GM23338 (cell line): Measurements from ENCODE around the gene RNF11. TPM values are rescaled to one million over a fixed set of nuclear protein-coding genes. Genes with fewer than 3 reads are reported as not detected.

Experiments used
- ATAC-seq: fragments of 200-7000 bp; cut with Tn5 transposase; 3 replicates; pipeline ENCODE4 v1.9.1; 2020
- DNase-seq: peaks from one replicate; pipeline ENCODE4 v3.0.0-alpha.2; 2015; ENCODE audit warnings: low spot score
- H2AFZ ChIP-seq: fragments of 200-600 bp; sonication (generic); 2 replicates; pipeline ENCODE4 v1.8.0; 2016; ENCODE audit warnings: antibody characterized with exemption, mild to moderate bottlenecking, moderate library complexity
- H3F3A ChIP-seq: fragments of 200-600 bp; sonication (generic); replicated peaks from 2 replicates; pipeline ENCODE4 v1.8.0; 2017; ENCODE audit warnings: antibody characterized with exemption, mixed run types, low read depth
- H3K27ac ChIP-seq: fragments of 200-600 bp; sonication (generic); 2 replicates; pipeline ENCODE4 v1.6.1; 2016; ENCODE audit warnings: low read depth
- H3K27me3 ChIP-seq: fragments of 200-600 bp; sonication (generic); 2 replicates; pipeline ENCODE4 v1.8.0; 2016; ENCODE audit warnings: mild to moderate bottlenecking, mixed run types, moderate library complexity; ENCODE audit not compliant: insufficient read depth
- H3K36me3 ChIP-seq: fragments of 200-600 bp; sonication (generic); 2 replicates; pipeline ENCODE4 v1.8.0; 2016; ENCODE audit warnings: mild to moderate bottlenecking; ENCODE audit not compliant: insufficient read depth
- H3K4me1 ChIP-seq: fragments of 200-600 bp; sonication (generic); 2 replicates; pipeline ENCODE4 v1.8.0; 2016; ENCODE audit warnings: mild to moderate bottlenecking, moderate library complexity; ENCODE audit not compliant: insufficient read depth
- H3K4me2 ChIP-seq: fragments of 200-600 bp; sonication (generic); 2 replicates; pipeline ENCODE4 v1.7.1; 2017; ENCODE audit warnings: mixed run types
- H3K4me3 ChIP-seq: fragments of 200-600 bp; sonication (generic); 2 replicates; pipeline ENCODE4 v1.6.1; 2016; ENCODE audit warnings: mixed run types
- H3K79me2 ChIP-seq: fragments of 200-600 bp; sonication (generic); replicated peaks from 2 replicates; pipeline ENCODE4 v1.8.0; 2017; ENCODE audit warnings: mild to moderate bottlenecking; ENCODE audit not compliant: insufficient read depth
- H3K9me2 ChIP-seq: fragments of 200-600 bp; sonication (generic); 2 replicates; pipeline ENCODE4 v1.8.0; 2017; ENCODE audit not compliant: insufficient read depth
- H4K20me1 ChIP-seq: fragments of 200-600 bp; sonication (generic); replicated peaks from 2 replicates; pipeline ENCODE4 v1.8.0; 2017; ENCODE audit warnings: mild to moderate bottlenecking; ENCODE audit not compliant: insufficient read depth
- H3K27ac Mint-ChIP-seq: 2 replicates; pipeline ENCODE4 v1.8.0; 2020; ENCODE audit warnings: inconsistent platforms, mild to moderate bottlenecking, moderate library complexity, mixed read lengths
- H3K27me3 Mint-ChIP-seq: 3 replicates; pipeline ENCODE4 v1.8.0; 2022; ENCODE audit warnings: low read depth, mild to moderate bottlenecking, moderate library complexity, mixed read lengths, inconsistent platforms; ENCODE audit not compliant: insufficient read depth, poor library complexity
- H3K36me3 Mint-ChIP-seq: 3 replicates; pipeline ENCODE4 v1.8.0; 2021; ENCODE audit warnings: low read depth, mild to moderate bottlenecking, inconsistent platforms, moderate library complexity, mixed read lengths
- H3K4me1 Mint-ChIP-seq: 3 replicates; pipeline ENCODE4 v1.8.0; 2020; ENCODE audit warnings: mild to moderate bottlenecking, inconsistent platforms, mixed read lengths
- H3K4me3 Mint-ChIP-seq: 3 replicates; pipeline ENCODE4 v1.8.0; 2021; ENCODE audit warnings: moderate library complexity, mild to moderate bottlenecking, inconsistent platforms, mixed read lengths
- H3K9me3 Mint-ChIP-seq: 3 replicates; pipeline ENCODE4 v1.8.0; 2020; ENCODE audit warnings: moderate library complexity, mild to moderate bottlenecking, inconsistent platforms, mixed read lengths
- EZH2 ChIP-seq: fragments of 200-600 bp; sonication (generic); IDR thresholded peaks from one replicate; pipeline ENCODE4 v1.8.0; 2017; ENCODE audit warnings: antibody characterized with exemption, mild to moderate bottlenecking, low read depth; ENCODE audit not compliant: unreplicated experiment
- JUNB ChIP-seq: IDR thresholded peaks from one replicate; pipeline ENCODE4 v1.6.1; 2016; ENCODE audit warnings: antibody characterized with exemption; ENCODE audit not compliant: unreplicated experiment
- NANOG ChIP-seq: IDR thresholded peaks from 2 replicates; pipeline ENCODE4 v1.6.1; 2016; ENCODE audit warnings: antibody characterized with exemption, borderline replicate concordance
- POLR2AphosphoS5 ChIP-seq: IDR thresholded peaks from 2 replicates; pipeline ENCODE4 v1.6.1; 2016; ENCODE audit warnings: antibody characterized with exemption, low read depth
- ZNF114 ChIP-seq: fragments of 250-450 bp; sonication (Bioruptor Pico); IDR thresholded peaks from 2 replicates; pipeline ENCODE4 v1.5.0; 2020; ENCODE audit warnings: mild to moderate bottlenecking, moderate library complexity
- ZNF331 ChIP-seq: fragments of 250-450 bp; sonication (Bioruptor Pico); IDR thresholded peaks from 2 replicates; pipeline ENCODE4 v1.5.0; 2020; ENCODE audit warnings: low read depth, mild to moderate bottlenecking, moderate library complexity
- polyA plus RNA-seq: library from polyadenylated mRNA; unstranded; fragments of >200 nt; fragmentation: Nextera tagmentation; extraction: Ambion mirVana; gene quantifications from 2 replicates; pipeline ENCODE4 v1.2.1, GENCODE V29; 2016
- total RNA-seq: library from RNA; depleted of rRNA; stranded (reverse); fragments of >200 nt; shearing (Covaris generic); gene quantifications from 2 replicates; pipeline ENCODE4 v1.2.3, GENCODE V29; 2014
- TF ChIP-seq, protein P1 (sequence below): fragments of 250-450 bp; sonication (Bioruptor Pico); IDR thresholded peaks from 2 replicates; pipeline ENCODE4 v1.5.0; 2020; ENCODE audit warnings: mild to moderate bottlenecking, moderate library complexity
- TF ChIP-seq, protein P2 (sequence below): IDR thresholded peaks from one replicate; pipeline ENCODE4 v1.6.1; 2018; ENCODE audit warnings: antibody characterized with exemption; ENCODE audit not compliant: unreplicated experiment

RNF11 gene
- total and polyA plus RNA-seq, 2 experiments from 2014 or later, result 22.3 to 43.0 TPM

DNA sequence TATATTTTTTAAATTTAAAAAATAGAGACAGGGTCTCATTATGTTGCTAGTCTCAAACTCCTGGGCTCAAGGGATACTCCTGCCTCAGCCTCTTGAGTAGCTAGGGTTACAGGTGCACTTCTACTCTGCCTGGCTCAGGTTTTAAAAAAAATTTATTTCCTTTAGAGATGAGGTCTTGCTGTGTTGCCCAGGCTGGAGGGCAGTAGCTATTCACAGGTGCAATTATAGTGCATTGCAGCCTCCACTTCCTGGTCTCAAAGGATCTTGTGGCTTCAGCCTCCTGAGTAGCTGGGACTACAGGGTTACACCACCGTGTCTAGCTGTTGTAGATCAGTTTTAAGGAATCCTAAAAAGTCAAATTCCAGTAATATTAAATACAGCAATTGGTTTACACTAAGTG lies 5.0 kb downstream of the RNF11 start (continued):
- TF ChIP-seq, protein P1, sequence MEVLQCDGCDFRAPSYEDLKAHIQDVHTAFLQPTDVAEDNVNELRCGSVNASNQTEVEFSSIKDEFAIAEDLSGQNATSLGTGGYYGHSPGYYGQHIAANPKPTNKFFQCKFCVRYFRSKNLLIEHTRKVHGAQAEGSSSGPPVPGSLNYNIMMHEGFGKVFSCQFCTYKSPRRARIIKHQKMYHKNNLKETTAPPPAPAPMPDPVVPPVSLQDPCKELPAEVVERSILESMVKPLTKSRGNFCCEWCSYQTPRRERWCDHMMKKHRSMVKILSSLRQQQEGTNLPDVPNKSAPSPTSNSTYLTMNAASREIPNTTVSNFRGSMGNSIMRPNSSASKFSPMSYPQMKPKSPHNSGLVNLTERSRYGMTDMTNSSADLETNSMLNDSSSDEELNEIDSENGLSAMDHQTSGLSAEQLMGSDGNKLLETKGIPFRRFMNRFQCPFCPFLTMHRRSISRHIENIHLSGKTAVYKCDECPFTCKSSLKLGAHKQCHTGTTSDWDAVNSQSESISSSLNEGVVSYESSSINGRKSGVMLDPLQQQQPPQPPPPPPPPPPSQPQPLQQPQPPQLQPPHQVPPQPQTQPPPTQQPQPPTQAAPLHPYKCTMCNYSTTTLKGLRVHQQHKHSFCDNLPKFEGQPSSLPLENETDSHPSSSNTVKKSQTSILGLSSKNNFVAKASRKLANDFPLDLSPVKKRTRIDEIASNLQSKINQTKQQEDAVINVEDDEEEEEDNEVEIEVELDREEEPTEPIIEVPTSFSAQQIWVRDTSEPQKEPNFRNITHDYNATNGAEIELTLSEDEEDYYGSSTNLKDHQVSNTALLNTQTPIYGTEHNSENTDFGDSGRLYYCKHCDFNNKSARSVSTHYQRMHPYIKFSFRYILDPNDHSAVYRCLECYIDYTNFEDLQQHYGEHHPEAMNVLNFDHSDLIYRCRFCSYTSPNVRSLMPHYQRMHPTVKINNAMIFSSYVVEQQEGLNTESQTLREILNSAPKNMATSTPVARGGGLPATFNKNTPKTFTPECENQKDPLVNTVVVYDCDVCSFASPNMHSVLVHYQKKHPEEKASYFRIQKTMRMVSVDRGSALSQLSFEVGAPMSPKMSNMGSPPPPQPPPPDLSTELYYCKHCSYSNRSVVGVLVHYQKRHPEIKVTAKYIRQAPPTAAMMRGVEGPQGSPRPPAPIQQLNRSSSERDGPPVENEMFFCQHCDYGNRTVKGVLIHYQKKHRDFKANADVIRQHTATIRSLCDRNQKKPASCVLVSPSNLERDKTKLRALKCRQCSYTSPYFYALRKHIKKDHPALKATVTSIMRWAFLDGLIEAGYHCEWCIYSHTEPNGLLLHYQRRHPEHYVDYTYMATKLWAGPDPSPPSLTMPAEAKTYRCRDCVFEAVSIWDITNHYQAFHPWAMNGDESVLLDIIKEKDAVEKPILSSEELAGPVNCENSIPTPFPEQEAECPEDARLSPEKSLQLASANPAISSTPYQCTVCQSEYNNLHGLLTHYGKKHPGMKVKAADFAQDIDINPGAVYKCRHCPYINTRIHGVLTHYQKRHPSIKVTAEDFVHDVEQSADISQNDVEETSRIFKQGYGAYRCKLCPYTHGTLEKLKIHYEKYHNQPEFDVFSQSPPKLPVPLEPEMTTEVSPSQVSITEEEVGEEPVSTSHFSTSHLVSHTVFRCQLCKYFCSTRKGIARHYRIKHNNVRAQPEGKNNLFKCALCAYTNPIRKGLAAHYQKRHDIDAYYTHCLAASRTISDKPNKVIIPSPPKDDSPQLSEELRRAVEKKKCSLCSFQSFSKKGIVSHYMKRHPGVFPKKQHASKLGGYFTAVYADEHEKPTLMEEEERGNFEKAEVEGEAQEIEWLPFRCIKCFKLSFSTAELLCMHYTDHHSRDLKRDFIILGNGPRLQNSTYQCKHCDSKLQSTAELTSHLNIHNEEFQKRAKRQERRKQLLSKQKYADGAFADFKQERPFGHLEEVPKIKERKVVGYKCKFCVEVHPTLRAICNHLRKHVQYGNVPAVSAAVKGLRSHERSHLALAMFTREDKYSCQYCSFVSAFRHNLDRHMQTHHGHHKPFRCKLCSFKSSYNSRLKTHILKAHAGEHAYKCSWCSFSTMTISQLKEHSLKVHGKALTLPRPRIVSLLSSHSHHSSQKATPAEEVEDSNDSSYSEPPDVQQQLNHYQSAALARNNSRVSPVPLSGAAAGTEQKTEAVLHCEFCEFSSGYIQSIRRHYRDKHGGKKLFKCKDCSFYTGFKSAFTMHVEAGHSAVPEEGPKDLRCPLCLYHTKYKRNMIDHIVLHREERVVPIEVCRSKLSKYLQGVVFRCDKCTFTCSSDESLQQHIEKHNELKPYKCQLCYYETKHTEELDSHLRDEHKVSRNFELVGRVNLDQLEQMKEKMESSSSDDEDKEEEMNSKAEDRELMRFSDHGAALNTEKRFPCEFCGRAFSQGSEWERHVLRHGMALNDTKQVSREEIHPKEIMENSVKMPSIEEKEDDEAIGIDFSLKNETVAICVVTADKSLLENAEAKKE (CRISPR knock-in tag), result no peak
- TF ChIP-seq, protein P2, sequence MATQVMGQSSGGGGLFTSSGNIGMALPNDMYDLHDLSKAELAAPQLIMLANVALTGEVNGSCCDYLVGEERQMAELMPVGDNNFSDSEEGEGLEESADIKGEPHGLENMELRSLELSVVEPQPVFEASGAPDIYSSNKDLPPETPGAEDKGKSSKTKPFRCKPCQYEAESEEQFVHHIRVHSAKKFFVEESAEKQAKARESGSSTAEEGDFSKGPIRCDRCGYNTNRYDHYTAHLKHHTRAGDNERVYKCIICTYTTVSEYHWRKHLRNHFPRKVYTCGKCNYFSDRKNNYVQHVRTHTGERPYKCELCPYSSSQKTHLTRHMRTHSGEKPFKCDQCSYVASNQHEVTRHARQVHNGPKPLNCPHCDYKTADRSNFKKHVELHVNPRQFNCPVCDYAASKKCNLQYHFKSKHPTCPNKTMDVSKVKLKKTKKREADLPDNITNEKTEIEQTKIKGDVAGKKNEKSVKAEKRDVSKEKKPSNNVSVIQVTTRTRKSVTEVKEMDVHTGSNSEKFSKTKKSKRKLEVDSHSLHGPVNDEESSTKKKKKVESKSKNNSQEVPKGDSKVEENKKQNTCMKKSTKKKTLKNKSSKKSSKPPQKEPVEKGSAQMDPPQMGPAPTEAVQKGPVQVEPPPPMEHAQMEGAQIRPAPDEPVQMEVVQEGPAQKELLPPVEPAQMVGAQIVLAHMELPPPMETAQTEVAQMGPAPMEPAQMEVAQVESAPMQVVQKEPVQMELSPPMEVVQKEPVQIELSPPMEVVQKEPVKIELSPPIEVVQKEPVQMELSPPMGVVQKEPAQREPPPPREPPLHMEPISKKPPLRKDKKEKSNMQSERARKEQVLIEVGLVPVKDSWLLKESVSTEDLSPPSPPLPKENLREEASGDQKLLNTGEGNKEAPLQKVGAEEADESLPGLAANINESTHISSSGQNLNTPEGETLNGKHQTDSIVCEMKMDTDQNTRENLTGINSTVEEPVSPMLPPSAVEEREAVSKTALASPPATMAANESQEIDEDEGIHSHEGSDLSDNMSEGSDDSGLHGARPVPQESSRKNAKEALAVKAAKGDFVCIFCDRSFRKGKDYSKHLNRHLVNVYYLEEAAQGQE, result no peak
- TF ChIP-seq POLR2AphosphoS5 (no peak), NANOG (no peak), ZNF331 (CRISPR knock-in tag) (no peak), JUNB (no peak)

DNA sequence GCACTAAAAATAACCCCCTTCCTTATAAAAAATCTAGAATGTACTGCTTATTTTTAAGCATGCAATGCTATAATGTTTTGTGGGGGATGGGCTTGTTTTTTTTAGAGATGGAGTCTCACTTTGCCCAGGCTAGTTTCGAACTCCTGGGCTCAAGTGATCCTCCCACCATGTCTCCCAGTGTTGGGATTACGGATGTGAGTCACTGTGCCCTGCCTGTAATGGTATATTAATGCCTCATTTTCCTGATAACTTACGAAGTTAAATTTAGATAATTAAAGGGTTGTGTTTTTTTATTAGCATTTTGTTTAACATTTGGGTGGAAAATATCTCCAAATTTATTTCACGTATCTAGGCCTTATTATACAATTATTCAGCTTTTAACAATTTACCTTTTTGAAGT lies 6.5 kb downstream of the RNF11 start:
- no peak overlapping the region for H3K4me2 ChIP-seq
- TF ChIP-seq EZH2, result no peak
- no peak for TF ChIP-seq ZNF114 (CRISPR knock-in tag)
- TF ChIP-seq NANOG, result no peak
- no peak for TF ChIP-seq POLR2AphosphoS5

More for the DNA sequence above, 6.5 kb downstream of the RNF11 start:
- Histone ChIP-seq H3K4me1 (peaks cover 22% of the 10 kb centered on the region), H3K36me3 (no peaks in the 10 kb centered on the region), H3K27ac (no peak overlapping the region), H2AFZ (no peak overlapping the region), H4K20me1 (peaks cover 36% of the 10 kb centered on the region), H3F3A (no peaks in the 10 kb centered on the region), H3K9me2 (no peaks in the 10 kb centered on the region), H3K27me3 (no peaks in the 10 kb centered on the region), H3K79me2 (peaks cover 100% of the 10 kb centered on the region), H3K4me3 (no peak overlapping the region)
- ATAC-seq, result no peak
- H3K27me3 Mint-ChIP-seq, result no peaks in the 10 kb centered on the region
- no peaks in the 10 kb centered on the region for H3K9me3 Mint-ChIP-seq
- DNase-seq, result no peak
- no peak overlapping the region for H3K4me3 Mint-ChIP-seq
- no peak overlapping the region for H3K27ac Mint-ChIP-seq
- H3K36me3 Mint-ChIP-seq, result no peaks in the 10 kb centered on the region
- H3K4me1 Mint-ChIP-seq, result peaks cover 20% of the 10 kb centered on the region
